SK-N-SH (cell line): ENCODE data around the gene PBLD. TPM values are rescaled to one million over a fixed set of nuclear protein-coding genes. Genes with fewer than 3 reads are reported as not detected.

Experiments used
- CTCF ChIA-PET: fragments of 300-600, 350-600 bp; formaldehyde crosslinking; extraction: SDS; loops from one replicate; lab custom pipeline; 2021; lab: Yijun Ruan, JAX
- POLR2A ChIA-PET: fragments of 350-600 bp; sonication (Branson Sonifier 250); formaldehyde crosslinking; extraction: SDS; loops from one replicate; lab custom pipeline; 2020; ENCODE audit warnings: antibody characterized with exemption, inconsistent platforms; lab: Yijun Ruan, JAX
- DNase-seq: peaks from one replicate; pipeline ENCODE4 v3.0.0; 2012
- H2AFZ ChIP-seq: fragments of 200-600 bp; sonication (generic); 2 replicates; pipeline ENCODE4 v1.8.1; 2016; ENCODE audit warnings: antibody characterized with exemption, mild to moderate bottlenecking, low read depth
- H3F3A ChIP-seq: fragments of 200-600 bp; sonication (generic); replicated peaks from 2 replicates; pipeline ENCODE3; 2016; ENCODE audit warnings: antibody characterized with exemption, mild to moderate bottlenecking; ENCODE audit not compliant: insufficient read depth
- H3K27ac ChIP-seq, 2 experiments: fragments of 200-500 bp in 1 of 2; fragments of 200-600 bp in 1 of 2; sonication (Bioruptor generic) in 1 of 2; sonication (generic), shearing (Covaris generic) in 1 of 2; 2 replicates each; pipeline versions ENCODE4 v1.5.1 to v1.6.1; 2014 to 2016; ENCODE audit warnings: low read depth in 2 of 2, inconsistent platforms in 1 of 2, low read length in 1 of 2, mild to moderate bottlenecking in 1 of 2, mixed read lengths in 1 of 2
- H3K27me3 ChIP-seq: fragments of 200-600 bp; sonication (generic), shearing (Covaris generic); 2 replicates; pipeline ENCODE4 v1.6.1; 2016; ENCODE audit warnings: mixed run types; ENCODE audit not compliant: insufficient read depth
- H3K36me3 ChIP-seq, 2 experiments: fragments of 200-500 bp in 1 of 2; fragments of 200-600 bp in 1 of 2; sonication (Bioruptor generic) in 1 of 2; sonication (generic) in 1 of 2; replicated peaks in 1 of 2; 2 replicates each; pipeline versions ENCODE3 to v1.5.1; 2014 to 2016; ENCODE audit warnings: low read length in 1 of 2, mild to moderate bottlenecking in 1 of 2; ENCODE audit not compliant: insufficient read depth in 2 of 2, control insufficient read depth in 1 of 2
- H3K4me1 ChIP-seq, 2 experiments: fragments of 200-500 bp in 1 of 2; fragments of 200-600 bp in 1 of 2; sonication (Bioruptor generic) in 1 of 2; sonication (generic), shearing (Covaris generic) in 1 of 2; 2 replicates each; pipeline versions ENCODE4 v1.5.1 to v1.6.1; 2014 to 2016; ENCODE audit warnings: low read depth in 1 of 2, low read length in 1 of 2, mixed run types in 1 of 2; ENCODE audit not compliant: insufficient read depth in 2 of 2, control insufficient read depth in 1 of 2
- H3K4me2 ChIP-seq: fragments of 200-600 bp; sonication (generic), shearing (Covaris generic); 2 replicates; pipeline ENCODE4 v1.6.1; 2017; ENCODE audit warnings: mixed run types
- H3K4me3 ChIP-seq, 2 experiments: fragments of 200-500 bp in 1 of 2; fragments of 200-600 bp in 1 of 2; sonication (Bioruptor generic) in 1 of 2; sonication (generic), shearing (Covaris generic) in 1 of 2; 2 replicates each; pipeline versions ENCODE4 v1.5.1 to v1.8.1; 2014 to 2016; ENCODE audit warnings: low read depth in 2 of 2, inconsistent platforms in 1 of 2, low read length in 1 of 2, mild to moderate bottlenecking in 1 of 2, mixed read lengths in 1 of 2, moderate library complexity in 1 of 2
- H3K79me2 ChIP-seq: fragments of 200-600 bp; sonication (generic); 2 replicates; pipeline ENCODE4 v1.8.1; 2017; ENCODE audit warnings: mild to moderate bottlenecking; ENCODE audit not compliant: insufficient read depth
- H3K9ac ChIP-seq: fragments of 200-600 bp; sonication (generic); 2 replicates; pipeline ENCODE4 v1.6.1; 2017; ENCODE audit warnings: mixed run types
- H3K9me2 ChIP-seq: fragments of 200-600 bp; sonication (generic); 2 replicates; pipeline ENCODE4 v1.6.1; 2017; ENCODE audit warnings: mixed run types
- H3K9me3 ChIP-seq: fragments of 200-600 bp; sonication (generic); 2 replicates; pipeline ENCODE4 v1.6.1; 2017; ENCODE audit warnings: mixed run types, mild to moderate bottlenecking, moderate library complexity
- H4K20me1 ChIP-seq: fragments of 200-600 bp; sonication (generic); 2 replicates; pipeline ENCODE4 v1.6.1; 2017; ENCODE audit warnings: mild to moderate bottlenecking, mixed run types; ENCODE audit not compliant: insufficient read depth
- ELF1 ChIP-seq: IDR thresholded peaks from 2 replicates; pipeline ENCODE4 v1.4.0; 2012
- EZH2phosphoT487 ChIP-seq: fragments of 200-600 bp; sonication (generic); IDR thresholded peaks from 2 replicates; pipeline ENCODE4 v1.6.1; 2017; ENCODE audit warnings: low read depth, mixed run types, mild to moderate bottlenecking, antibody characterized with exemption, moderate library complexity, borderline replicate concordance
- FOSL2 ChIP-seq: IDR thresholded peaks from 2 replicates; pipeline ENCODE4 v1.4.0; 2012; ENCODE audit warnings: low read depth, mild to moderate bottlenecking, moderate library complexity, borderline replicate concordance
- FOXJ3 ChIP-seq: sonication (generic); formaldehyde crosslinking; IDR thresholded peaks from 2 replicates; pipeline ENCODE4 v1.5.1; 2020; ENCODE audit warnings: mild to moderate bottlenecking, missing genetic modification reagents
- FOXM1 ChIP-seq: IDR thresholded peaks from 2 replicates; pipeline ENCODE4 v1.4.0; 2012; ENCODE audit warnings: low read depth, mild to moderate bottlenecking
- GATA2 ChIP-seq: sonication (generic); formaldehyde crosslinking; IDR thresholded peaks from 2 replicates; pipeline ENCODE4 v1.5.0; 2020; ENCODE audit warnings: mild to moderate bottlenecking, missing genetic modification reagents
- JUND ChIP-seq: IDR thresholded peaks from 2 replicates; pipeline ENCODE4 v1.4.0; 2012
- MAX ChIP-seq: IDR thresholded peaks from 2 replicates; pipeline ENCODE4 v1.4.0; 2012; ENCODE audit warnings: low read depth
- MEF2A ChIP-seq: IDR thresholded peaks from 2 replicates; pipeline ENCODE4 v1.4.0; 2012; ENCODE audit warnings: low read depth, borderline replicate concordance
- NRF1 ChIP-seq: IDR thresholded peaks from 2 replicates; pipeline ENCODE4 v1.6.1; 2012; ENCODE audit warnings: low read depth, mild to moderate bottlenecking, low read length
- PBX3 ChIP-seq: IDR thresholded peaks from 2 replicates; pipeline ENCODE4; 2012
- POLR2AphosphoS5 ChIP-seq: IDR thresholded peaks from 2 replicates; pipeline ENCODE4 v1.6.1; 2012; ENCODE audit warnings: low read depth, low read length
- RAD21 ChIP-seq: IDR thresholded peaks from 2 replicates; pipeline ENCODE4 v1.6.1; 2012; ENCODE audit warnings: mild to moderate bottlenecking, low read length
- REST ChIP-seq: IDR thresholded peaks from 2 replicates; pipeline ENCODE4 v1.6.1; 2012; ENCODE audit warnings: mild to moderate bottlenecking, low read depth, low read length, moderate library complexity
- RFX5 ChIP-seq: IDR thresholded peaks from 2 replicates; pipeline ENCODE4 v1.6.1; 2012; ENCODE audit warnings: mild to moderate bottlenecking, improper control_type of control experiment, low read length
- SMC3 ChIP-seq: IDR thresholded peaks from 2 replicates; pipeline ENCODE4 v1.6.1; 2012; ENCODE audit warnings: low read depth, low read length, improper control_type of control experiment
- TAF1 ChIP-seq: IDR thresholded peaks from 2 replicates; pipeline ENCODE4 v1.6.1; 2012; ENCODE audit warnings: low read depth, mild to moderate bottlenecking, low read length, moderate library complexity, borderline replicate concordance
- TEAD4 ChIP-seq: IDR thresholded peaks from 2 replicates; pipeline ENCODE4 v1.4.0; 2012; ENCODE audit warnings: mild to moderate bottlenecking, borderline replicate concordance; ENCODE audit not compliant: insufficient read depth
- USF1 ChIP-seq: IDR thresholded peaks from 2 replicates; pipeline ENCODE4 v1.4.0; 2012; ENCODE audit warnings: low read depth, borderline replicate concordance
- YY1 ChIP-seq: IDR thresholded peaks from 2 replicates; pipeline ENCODE4 v1.4.0; 2012; ENCODE audit warnings: low read depth, mild to moderate bottlenecking
- WGBS: methylation state at CpG from one replicate; pipeline ENCODE4 v1.1.6; 2017; ENCODE audit warnings: low lambda C conversion rate; 5-methylcytosine and 5-hydroxymethylcytosine counted together
- polyA plus RNA-seq, 3 experiments: library from polyadenylated mRNA; depleted of rRNA; stranded (reverse); fragments of >200 nt; gene quantifications; 2 replicates each; pipeline ENCODE4 v1.2.3, GENCODE V29; 2012

PBLD gene
- polyA plus RNA-seq, 1 of the 3 experiments (the other 2 are of a cell fraction), result 0.94 TPM

GRCh38 chr10:68242051-68242450 lies 90.7 kb downstream of the PBLD start:
- CTCF ChIA-PET, result no interaction called here

GRCh38 chr10:68239596-68240150 lies 93.1 kb downstream of the PBLD start:
- Histone ChIP-seq H3K27ac (no peak overlapping the region), H3K9ac (no peak overlapping the region), H3K27me3 (no peaks in the 10 kb centered on the region), H3K4me2 (no peak overlapping the region), H3K9me3 (no peaks in the 10 kb centered on the region), H4K20me1 (no peaks in the 10 kb centered on the region), H3K4me3 (no peak overlapping the region), H3K4me1 (no peaks in the 10 kb centered on the region; a peak in 1 of 4 replicates)
- TF ChIP-seq REST (no peak), EZH2phosphoT487 (no peak), NRF1 (no peak), PBX3 (no peak), JUND (no peak), GATA2 (CRISPR knock-in tag) (no peak), YY1 (no peak), RFX5 (no peak), FOXM1 (no peak), USF1 (no peak), TEAD4 (no peak), MEF2A (no peak), POLR2AphosphoS5 (no peak), SMC3 (no peak), TAF1 (no peak), ELF1 (no peak), RAD21 (no peak), FOXJ3 (CRISPR knock-in tag) (no peak)
- TF ChIP-seq, all 33 proteins: peak for 0
- no peaks in the 10 kb centered on the region for H3K9me2 ChIP-seq
- ChIA-PET CTCF (interaction anchor here (1.3 kb wide), 1 partner anchor 11 kb away, joined by 3 read pairs; no protein-coding TSS in a partner anchor), POLR2A (no interaction called here)
- DNase-seq, result no peak
- H3K36me3 ChIP-seq, result no peaks in the 10 kb centered on the region
- H3F3A ChIP-seq, result no peaks in the 10 kb centered on the region
- no peaks in the 10 kb centered on the region for H3K79me2 ChIP-seq
- no peak overlapping the region for H2AFZ ChIP-seq
- WGBS, result 69% methylated on average over 3 of the region's 5 CpGs

More at GRCh38 chr10:68242051-68242450, 90.7 kb downstream of the PBLD start:
- Histone ChIP-seq H3K27ac (no peak overlapping the region), H3K79me2 (no peaks in the 10 kb centered on the region), H4K20me1 (no peaks in the 10 kb centered on the region), H3K9me2 (no peaks in the 10 kb centered on the region), H3K9me3 (no peaks in the 10 kb centered on the region), H3F3A (no peaks in the 10 kb centered on the region), H3K9ac (no peak overlapping the region), H2AFZ (no peak overlapping the region), H3K27me3 (no peaks in the 10 kb centered on the region), H3K4me2 (no peak overlapping the region), H3K4me1 (no peaks in the 10 kb centered on the region), H3K36me3 (no peaks in the 10 kb centered on the region), H3K4me3 (no peak overlapping the region)
- TF ChIP-seq MAX, result no peak
- no peak for TF ChIP-seq FOXJ3 (CRISPR knock-in tag)
- TF ChIP-seq NRF1, result no peak
- TF ChIP-seq USF1, result no peak
- TF ChIP-seq FOSL2, result no peak
- WGBS, result 95% methylated on average over 2 of the region's 2 CpGs
- POLR2A ChIA-PET, result interaction anchor here (1.5 kb wide), 1 partner anchor 11 kb away, joined by 5 read pairs; no protein-coding TSS in a partner anchor
- DNase-seq, result no peak
